ENCODE measurements around the gene SMIM24. TPM values are rescaled to one million over a fixed set of nuclear protein-coding genes. Genes with fewer than 3 reads are reported as not detected.
"Not testable (repeated sequence)": the region's sequence is repeated elsewhere in the genome, so short reads cannot be mapped to it uniquely, and the experiment has no call there.

Gene SMIM24
- total RNA-seq, 1 experiment from 2014 or later, result not detected

DNA sequence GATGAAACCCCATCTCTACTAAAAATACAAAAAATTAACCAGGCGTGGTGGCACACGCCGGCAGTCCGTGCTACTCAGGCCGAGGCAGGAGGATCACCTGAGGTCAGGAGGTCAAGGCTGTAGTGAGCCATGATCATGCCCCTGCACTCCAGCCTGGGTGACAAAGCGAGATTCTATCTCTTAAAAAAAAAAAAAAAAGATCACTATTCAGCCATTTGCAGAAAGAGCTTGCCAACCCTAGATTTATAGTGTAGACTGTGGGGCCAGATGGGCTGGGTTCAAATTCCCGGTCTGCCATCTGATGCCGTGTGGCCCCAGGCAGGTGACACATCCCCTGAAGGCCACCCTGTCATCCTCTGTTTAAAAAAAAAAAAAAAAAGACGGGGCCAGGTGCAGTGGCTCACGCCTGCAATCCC, 28.9 kb downstream of the SMIM24 start:
- CTCF ChIA-PET, result interaction anchor here (0.6 to 0.7 kb wide), 2 partner anchors 21 to 771 kb away, joined by 3 to 4 read pairs; no protein-coding TSS in a partner anchor
- TF ChIP-seq, protein P1, sequence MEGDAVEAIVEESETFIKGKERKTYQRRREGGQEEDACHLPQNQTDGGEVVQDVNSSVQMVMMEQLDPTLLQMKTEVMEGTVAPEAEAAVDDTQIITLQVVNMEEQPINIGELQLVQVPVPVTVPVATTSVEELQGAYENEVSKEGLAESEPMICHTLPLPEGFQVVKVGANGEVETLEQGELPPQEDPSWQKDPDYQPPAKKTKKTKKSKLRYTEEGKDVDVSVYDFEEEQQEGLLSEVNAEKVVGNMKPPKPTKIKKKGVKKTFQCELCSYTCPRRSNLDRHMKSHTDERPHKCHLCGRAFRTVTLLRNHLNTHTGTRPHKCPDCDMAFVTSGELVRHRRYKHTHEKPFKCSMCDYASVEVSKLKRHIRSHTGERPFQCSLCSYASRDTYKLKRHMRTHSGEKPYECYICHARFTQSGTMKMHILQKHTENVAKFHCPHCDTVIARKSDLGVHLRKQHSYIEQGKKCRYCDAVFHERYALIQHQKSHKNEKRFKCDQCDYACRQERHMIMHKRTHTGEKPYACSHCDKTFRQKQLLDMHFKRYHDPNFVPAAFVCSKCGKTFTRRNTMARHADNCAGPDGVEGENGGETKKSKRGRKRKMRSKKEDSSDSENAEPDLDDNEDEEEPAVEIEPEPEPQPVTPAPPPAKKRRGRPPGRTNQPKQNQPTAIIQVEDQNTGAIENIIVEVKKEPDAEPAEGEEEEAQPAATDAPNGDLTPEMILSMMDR (IDR thresholded peaks at IDR 0.05; ENCODE audit: unreplicated experiment), result no peak
- no TSS peak for BruUV-seq (replicated peaks)
- Mint-ChIP-seq H3K27me3 (ENCODE audit: insufficient read depth, unreplicated experiment) (no peaks in the 10 kb centered on the region), H3K4me3 (ENCODE audit: unreplicated experiment) (peak overlapping the region; percentile 63), H3K9me3 (ENCODE audit: unreplicated experiment) (no peaks in the 10 kb centered on the region), H3K27ac (ENCODE audit: low read depth, unreplicated experiment) (peak overlapping the region; percentile 97), H3K36me3 (ENCODE audit: insufficient read depth, unreplicated experiment) (peaks cover 91% of the 10 kb centered on the region), H3K4me1 (ENCODE audit: insufficient read depth, unreplicated experiment) (peaks cover 7% of the 10 kb centered on the region)
- no peak for DNase-seq (ENCODE audit: unreplicated experiment)
- intact Hi-C loops (cut with micrococcal nuclease), result no loop called here
- POLR2A ChIA-PET, result interaction anchor here (1.4 to 1.5 kb wide), 2 partner anchors 18 to 50 kb away, joined by 5 read pairs; partner anchors contain the start of gene DOHH

DNA sequence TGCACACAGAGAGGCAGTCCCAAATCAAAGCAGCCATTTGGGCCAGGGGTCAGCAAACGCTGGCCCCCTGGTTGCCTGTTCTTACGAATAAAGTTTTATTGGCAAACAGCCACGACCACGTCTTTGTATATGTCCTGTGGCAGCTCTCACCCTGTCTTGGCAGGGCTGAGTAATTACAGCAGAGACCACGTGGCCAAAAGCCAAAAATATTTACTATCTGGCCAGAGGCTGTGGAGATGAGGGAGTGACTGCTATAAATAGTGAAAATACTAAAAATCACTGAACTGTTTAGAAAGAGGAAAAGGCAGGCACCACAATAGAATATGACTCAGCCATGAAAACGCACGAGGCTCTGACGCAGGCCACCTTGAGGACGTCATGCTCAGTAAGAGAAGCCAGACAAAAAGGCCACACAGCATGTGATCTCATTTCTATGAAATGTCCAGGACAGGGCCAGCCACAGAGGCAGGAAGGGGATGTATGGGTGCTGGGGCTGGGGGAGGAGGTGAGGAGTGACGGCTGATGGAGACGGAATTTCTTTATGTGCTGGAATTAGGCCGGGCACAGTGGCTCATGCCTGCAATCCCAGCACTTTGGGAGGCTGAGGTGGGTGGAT, 29.4 kb downstream of the SMIM24 start:
- Mint-ChIP-seq H3K4me1 (ENCODE audit: insufficient read depth, unreplicated experiment) (peaks cover 7% of the 10 kb centered on the region), H3K9me3 (ENCODE audit: unreplicated experiment) (no peaks in the 10 kb centered on the region), H3K4me3 (ENCODE audit: unreplicated experiment) (peak overlapping the region; percentile 63), H3K36me3 (ENCODE audit: insufficient read depth, unreplicated experiment) (peaks cover 92% of the 10 kb centered on the region), H3K27ac (ENCODE audit: low read depth, unreplicated experiment) (peak overlapping the region; percentile 97), H3K27me3 (ENCODE audit: insufficient read depth, unreplicated experiment) (no peaks in the 10 kb centered on the region)
- TF ChIP-seq, protein P1 (IDR thresholded peaks at IDR 0.05; ENCODE audit: unreplicated experiment), result no peak
- ChIA-PET CTCF (interaction anchor here (0.6 to 1.3 kb wide), 3 partner anchors 11 to 22 kb away, joined by 3 to 4 read pairs (median 4); no protein-coding TSS in a partner anchor), POLR2A (interaction anchor here (1.1 to 1.5 kb wide), 3 partner anchors 18 to 50 kb away, joined by 5 to 6 read pairs (median 5); partner anchors contain the start of gene DOHH)
- intact Hi-C loops (cut with micrococcal nuclease), result no loop called here
- BruUV-seq (replicated peaks), result no TSS peak
- peak; percentile 98 for DNase-seq (ENCODE audit: unreplicated experiment)

DNA sequence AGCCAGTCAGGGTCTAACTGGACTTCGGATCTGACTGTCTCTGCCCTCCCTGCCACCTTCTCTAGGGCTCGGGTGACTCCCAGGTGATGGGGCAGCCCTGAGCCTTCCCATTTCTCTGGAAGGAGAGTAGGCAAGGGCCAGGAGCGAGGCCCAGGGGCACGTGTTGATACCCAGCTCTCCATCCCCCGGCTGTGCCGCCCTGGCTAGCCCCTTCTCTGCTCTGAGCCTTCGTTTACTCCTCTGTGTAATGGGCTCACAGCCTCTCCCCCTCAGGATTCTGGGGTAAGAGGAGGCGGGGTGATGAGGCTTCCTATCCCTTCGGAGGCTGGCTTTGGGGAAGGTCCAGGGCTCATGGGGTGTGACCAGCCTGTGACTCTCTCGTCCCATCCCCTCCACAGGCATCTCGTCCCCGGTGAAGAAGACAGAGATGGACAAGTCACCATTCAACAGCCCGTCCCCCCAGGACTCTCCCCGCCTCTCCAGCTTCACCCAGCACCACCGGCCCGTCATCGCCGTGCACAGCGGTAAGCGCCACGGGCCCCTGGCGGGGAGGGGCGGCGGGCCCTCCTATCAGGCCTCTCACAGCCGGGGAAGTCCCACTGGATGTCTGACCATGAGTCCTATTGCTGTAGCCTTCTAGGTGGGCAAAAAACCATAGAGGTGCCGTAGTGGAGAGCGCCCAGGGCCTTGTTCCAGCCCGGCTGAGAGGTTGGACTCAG, 31.6 kb downstream of the SMIM24 start:
- peaks cover 7% of the 10 kb centered on the region for H3K4me1 Mint-ChIP-seq (ENCODE audit: insufficient read depth, unreplicated experiment)
- peaks cover 95% of the 10 kb centered on the region for H3K36me3 Mint-ChIP-seq (ENCODE audit: insufficient read depth, unreplicated experiment)
- no peaks in the 10 kb centered on the region for H3K9me3 Mint-ChIP-seq (ENCODE audit: unreplicated experiment)
- TF ChIP-seq, protein P1 (IDR thresholded peaks at IDR 0.05; ENCODE audit: unreplicated experiment), result no peak
- DNase-seq (ENCODE audit: unreplicated experiment), result no peak
- CTCF ChIA-PET, result interaction anchor here (1.4 to 1.6 kb wide), 2 partner anchors 19 to 24 kb away, joined by 4 to 5 read pairs; no protein-coding TSS in a partner anchor
- intact Hi-C loops (cut with micrococcal nuclease), result no loop called here
- BruUV-seq (replicated peaks), result no TSS peak
- H3K27ac Mint-ChIP-seq (ENCODE audit: low read depth, unreplicated experiment), result peak overlapping the region; percentile 46
- POLR2A ChIA-PET, result interaction anchor here (1.2 kb wide), 1 partner anchor 14 kb away, joined by 3 read pairs; no protein-coding TSS in a partner anchor
- no peaks in the 10 kb centered on the region for H3K27me3 Mint-ChIP-seq (ENCODE audit: insufficient read depth, unreplicated experiment)
- H3K4me3 Mint-ChIP-seq (ENCODE audit: unreplicated experiment), result no peak overlapping the region

DNA sequence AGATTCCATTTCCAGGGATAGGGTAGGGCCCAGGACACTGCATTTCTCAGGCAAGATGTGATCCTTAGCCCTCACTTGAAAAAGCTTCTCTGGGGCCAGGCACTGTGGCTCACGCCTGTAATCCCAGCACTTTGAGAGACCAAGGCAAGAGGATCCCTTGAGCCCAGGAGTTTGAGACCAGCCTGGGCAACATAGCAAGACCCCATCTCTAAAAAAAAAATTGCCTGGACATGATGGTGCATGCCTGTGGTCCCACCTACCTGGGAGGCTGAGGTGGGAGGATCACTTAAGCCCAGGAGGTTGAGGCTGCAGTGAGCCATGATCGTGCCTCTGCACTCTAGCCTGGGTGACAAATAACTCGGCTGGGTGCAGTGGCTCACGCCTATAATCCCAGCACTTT, 33.7 kb downstream of the SMIM24 start:
- CTCF ChIA-PET, result interaction anchor here (0.8 kb wide), 1 partner anchor 26 kb away, joined by 3 read pairs; no protein-coding TSS in a partner anchor
- not testable (repeated sequence) for H3K27ac Mint-ChIP-seq (ENCODE audit: low read depth, unreplicated experiment)

More for the DNA sequence above, 33.7 kb downstream of the SMIM24 start:
- H3K4me3 Mint-ChIP-seq (ENCODE audit: unreplicated experiment); H3K9me3 Mint-ChIP-seq (ENCODE audit: unreplicated experiment); intact Hi-C loops (cut with micrococcal nuclease); DNase-seq (ENCODE audit: unreplicated experiment); H3K27me3 Mint-ChIP-seq (ENCODE audit: insufficient read depth, unreplicated experiment); H3K4me1 Mint-ChIP-seq (ENCODE audit: insufficient read depth, unreplicated experiment); BruUV-seq (replicated peaks): not testable (repeated sequence)
- H3K36me3 Mint-ChIP-seq (ENCODE audit: insufficient read depth, unreplicated experiment), result peaks cover 95% of the 10 kb centered on the region
- POLR2A ChIA-PET, result interaction anchor here (1.2 kb wide), 1 partner anchor 11 kb away, joined by 5 read pairs; no protein-coding TSS in a partner anchor
